ENCODE data around the gene PABPN1L. TPM values are rescaled to one million over a fixed set of nuclear protein-coding genes. Genes with fewer than 3 reads are reported as not detected.

PABPN1L gene
- total and polyA plus RNA-seq, 2 of the 4 experiments (the other 2 are of a cell fraction): not detected

DNA sequence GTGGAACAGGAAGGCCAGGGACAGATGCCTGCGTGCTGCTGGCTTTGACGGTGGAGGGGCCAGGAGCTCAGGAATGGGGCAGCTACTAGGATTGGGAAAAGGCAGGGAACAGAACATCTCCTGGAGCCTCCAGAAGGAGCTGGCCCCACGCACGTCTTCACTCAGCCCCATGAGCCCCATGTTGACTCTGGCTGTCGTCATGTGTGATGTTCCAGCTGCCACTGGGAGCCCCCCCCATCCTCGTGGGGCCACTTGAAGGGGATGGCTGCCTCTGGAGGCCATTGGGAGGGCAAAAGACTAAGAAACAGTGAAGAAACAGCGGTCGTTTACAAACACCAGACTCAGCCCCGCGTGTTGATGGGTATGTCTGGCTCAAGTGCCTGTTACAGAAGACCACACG is 36.2 kb downstream of the PABPN1L start:
- Histone ChIP-seq H4K8ac (ENCODE audit: low read depth in 2 of 2, low read length in 2 of 2) (no peak overlapping the region), H3K18ac (ENCODE audit: low read depth, low read length) (no peak overlapping the region; the same call in 1 of the 2 replicates), H3K79me1 (ENCODE audit: low read depth in 1 of 2, low read length in 2 of 2) (no peaks in the 10 kb centered on the region), H3K4ac (ENCODE audit: low read depth, low read length) (no peak overlapping the region), H3K23ac (ENCODE audit: low read depth, low read length) (no peak overlapping the region), H3K56ac (ENCODE audit: extremely low read depth, insufficient read depth, low read length) (no peak overlapping the region), H4K91ac (ENCODE audit: insufficient read depth, low read depth, low read length) (no peak overlapping the region), H2AK5ac (ENCODE audit: low read depth, low read length) (no peak overlapping the region), H2BK20ac (ENCODE audit: low read depth, low read length) (no peak overlapping the region), H3K14ac (replicated peaks; ENCODE audit: low read depth, low read length) (no peak overlapping the region), H3K4me1 (ENCODE audit: control insufficient read depth, insufficient read depth, low read length) (peaks cover 4% of the 10 kb centered on the region; the same call in 1 of the 2 replicates), H3K9me3 (ENCODE audit: control insufficient read depth, insufficient read depth, low read length) (no peaks in the 10 kb centered on the region), H3K4me2 (ENCODE audit: low read depth, low read length) (no peak overlapping the region), H2BK120ac (ENCODE audit: low read depth, low read length) (no peak overlapping the region), H3K27ac (ENCODE audit: insufficient read depth, low read length) (peak overlapping the region; percentile 45; the same call in 1 of the 2 replicates), H2BK15ac (ENCODE audit: low read depth, low read length) (no peak overlapping the region), H2BK5ac (ENCODE audit: low read depth, low read length, poor library complexity, severe bottlenecking) (no peak overlapping the region), H4K5ac (ENCODE audit: low read depth, low read length) (no peak overlapping the region; the same call in 1 of the 2 replicates), H3K4me3 (ENCODE audit: insufficient read depth, low read depth, low read length) (no peak overlapping the region), H3K9me1 (ENCODE audit: insufficient read depth, low read length) (no peaks in the 10 kb centered on the region), H2AK9ac (replicated peaks; ENCODE audit: low read depth, low read length, poor library complexity) (no peak overlapping the region), H3K27me3 (ENCODE audit: control insufficient read depth, insufficient read depth, low read length) (no peaks in the 10 kb centered on the region), H3K9ac (ENCODE audit: low read depth, low read length) (no peak overlapping the region), H4K20me1 (ENCODE audit: insufficient read depth, low read length) (peaks cover 4% of the 10 kb centered on the region; the same call in 1 of the 2 replicates), H3K36me3 (ENCODE audit: control insufficient read depth, insufficient read depth, low read length) (peaks cover 22% of the 10 kb centered on the region), H2AFZ (replicated peaks; ENCODE audit: low read length, poor library complexity) (no peak overlapping the region)
- DNase-seq (no peak), ATAC-seq (ENCODE audit: low read depth) (peak; percentile 35)
- 45% methylated on average over 7 of the region's 11 CpGs; no CpG with 5 or more reads in 1 of the 2 experiments for WGBS, 2 experiments (ENCODE audit: extremely low coverage in 2 of 2, insufficient read length in 1 of 2)
- dilution Hi-C loops (cut with HindIII; ENCODE audit: low sequenced_read_pairs, unreplicated experiment) (no loop called here), in situ Hi-C loops (cut with MboI; ENCODE audit: low sequenced_read_pairs) (no loop called here), intact Hi-C loops (cut with micrococcal nuclease) (no loop called here)
- ChIA-PET POLR2A (ENCODE audit: unreplicated experiment) (no interaction called here), CTCF (no interaction called here)
- BruUV-seq (replicated peaks): no TSS peak
- TF ChIP-seq NFE2L2 (IDR thresholded peaks at IDR 0.05; ENCODE audit: low read depth, low read length): no peak
- no peak for TF ChIP-seq MXI1 (IDR thresholded peaks at IDR 0.05; ENCODE audit: borderline replicate concordance, low read depth, low read length)
- TF ChIP-seq MAZ (IDR thresholded peaks at IDR 0.05; ENCODE audit: borderline replicate concordance, low read depth, low read length): no peak
- no peak for TF ChIP-seq RAD21 (IDR thresholded peaks at IDR 0.05; ENCODE audit: low read length)
- no peak for TF ChIP-seq SMC3 (IDR thresholded peaks at IDR 0.05; ENCODE audit: low read depth, low read length)
- no peak for TF ChIP-seq CEBPB (IDR thresholded peaks at IDR 0.05; ENCODE audit: low read depth, low read length)
- no peak for TF ChIP-seq FOS (IDR thresholded peaks at IDR 0.05; ENCODE audit: low read depth, low read length)
- no peak for TF ChIP-seq CHD1 (IDR thresholded peaks at IDR 0.05; ENCODE audit: low read depth, low read length)
- TF ChIP-seq, protein P1, sequence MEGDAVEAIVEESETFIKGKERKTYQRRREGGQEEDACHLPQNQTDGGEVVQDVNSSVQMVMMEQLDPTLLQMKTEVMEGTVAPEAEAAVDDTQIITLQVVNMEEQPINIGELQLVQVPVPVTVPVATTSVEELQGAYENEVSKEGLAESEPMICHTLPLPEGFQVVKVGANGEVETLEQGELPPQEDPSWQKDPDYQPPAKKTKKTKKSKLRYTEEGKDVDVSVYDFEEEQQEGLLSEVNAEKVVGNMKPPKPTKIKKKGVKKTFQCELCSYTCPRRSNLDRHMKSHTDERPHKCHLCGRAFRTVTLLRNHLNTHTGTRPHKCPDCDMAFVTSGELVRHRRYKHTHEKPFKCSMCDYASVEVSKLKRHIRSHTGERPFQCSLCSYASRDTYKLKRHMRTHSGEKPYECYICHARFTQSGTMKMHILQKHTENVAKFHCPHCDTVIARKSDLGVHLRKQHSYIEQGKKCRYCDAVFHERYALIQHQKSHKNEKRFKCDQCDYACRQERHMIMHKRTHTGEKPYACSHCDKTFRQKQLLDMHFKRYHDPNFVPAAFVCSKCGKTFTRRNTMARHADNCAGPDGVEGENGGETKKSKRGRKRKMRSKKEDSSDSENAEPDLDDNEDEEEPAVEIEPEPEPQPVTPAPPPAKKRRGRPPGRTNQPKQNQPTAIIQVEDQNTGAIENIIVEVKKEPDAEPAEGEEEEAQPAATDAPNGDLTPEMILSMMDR (conservative IDR thresholded peaks at IDR 0.05; ENCODE audit: low read depth, low read length): no peak
- TF ChIP-seq MAFK (IDR thresholded peaks at IDR 0.05; ENCODE audit: low read depth, low read length): no peak
- no peak for TF ChIP-seq BHLHE40 (IDR thresholded peaks at IDR 0.05; ENCODE audit: low read depth, low read length)
- TF ChIP-seq RCOR1 (IDR thresholded peaks at IDR 0.05; ENCODE audit: insufficient replicate concordance, low read length): no peak
- no peak for TF ChIP-seq RFX5 (IDR thresholded peaks at IDR 0.05; ENCODE audit: low read depth, low read length)
- no peak for TF ChIP-seq POLR2A (IDR thresholded peaks at IDR 0.05; ENCODE audit: low read depth, low read length)
- TF ChIP-seq, protein P2, sequence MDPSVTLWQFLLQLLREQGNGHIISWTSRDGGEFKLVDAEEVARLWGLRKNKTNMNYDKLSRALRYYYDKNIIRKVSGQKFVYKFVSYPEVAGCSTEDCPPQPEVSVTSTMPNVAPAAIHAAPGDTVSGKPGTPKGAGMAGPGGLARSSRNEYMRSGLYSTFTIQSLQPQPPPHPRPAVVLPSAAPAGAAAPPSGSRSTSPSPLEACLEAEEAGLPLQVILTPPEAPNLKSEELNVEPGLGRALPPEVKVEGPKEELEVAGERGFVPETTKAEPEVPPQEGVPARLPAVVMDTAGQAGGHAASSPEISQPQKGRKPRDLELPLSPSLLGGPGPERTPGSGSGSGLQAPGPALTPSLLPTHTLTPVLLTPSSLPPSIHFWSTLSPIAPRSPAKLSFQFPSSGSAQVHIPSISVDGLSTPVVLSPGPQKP (IDR thresholded peaks at IDR 0.05; ENCODE audit: borderline replicate concordance, low read depth, low read length): no peak
- TF ChIP-seq, protein P3, sequence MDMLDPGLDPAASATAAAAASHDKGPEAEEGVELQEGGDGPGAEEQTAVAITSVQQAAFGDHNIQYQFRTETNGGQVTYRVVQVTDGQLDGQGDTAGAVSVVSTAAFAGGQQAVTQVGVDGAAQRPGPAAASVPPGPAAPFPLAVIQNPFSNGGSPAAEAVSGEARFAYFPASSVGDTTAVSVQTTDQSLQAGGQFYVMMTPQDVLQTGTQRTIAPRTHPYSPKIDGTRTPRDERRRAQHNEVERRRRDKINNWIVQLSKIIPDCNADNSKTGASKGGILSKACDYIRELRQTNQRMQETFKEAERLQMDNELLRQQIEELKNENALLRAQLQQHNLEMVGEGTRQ (IDR thresholded peaks at IDR 0.05; ENCODE audit: low read depth, low read length): no peak

All from IMR-90 (cell line).